Activated CD4-positive, CD25-positive, alpha-beta regulatory T cell treated with anti-CD3 and anti-CD28 coated beads, Interleukin-2, amount 50 U/mL, for 24 hours (primary cell): Measurements from ENCODE around the gene PPARD.

Experiments used
- ATAC-seq, 2 donors: fragments of 150-1000 bp; cut with Tn5 transposase; one replicate each; pipeline ENCODE4 v1.10.0; 2021; ENCODE audit warnings: mild to moderate bottlenecking in 1 of 2, moderate library complexity in 1 of 2

PPARD gene

DNA sequence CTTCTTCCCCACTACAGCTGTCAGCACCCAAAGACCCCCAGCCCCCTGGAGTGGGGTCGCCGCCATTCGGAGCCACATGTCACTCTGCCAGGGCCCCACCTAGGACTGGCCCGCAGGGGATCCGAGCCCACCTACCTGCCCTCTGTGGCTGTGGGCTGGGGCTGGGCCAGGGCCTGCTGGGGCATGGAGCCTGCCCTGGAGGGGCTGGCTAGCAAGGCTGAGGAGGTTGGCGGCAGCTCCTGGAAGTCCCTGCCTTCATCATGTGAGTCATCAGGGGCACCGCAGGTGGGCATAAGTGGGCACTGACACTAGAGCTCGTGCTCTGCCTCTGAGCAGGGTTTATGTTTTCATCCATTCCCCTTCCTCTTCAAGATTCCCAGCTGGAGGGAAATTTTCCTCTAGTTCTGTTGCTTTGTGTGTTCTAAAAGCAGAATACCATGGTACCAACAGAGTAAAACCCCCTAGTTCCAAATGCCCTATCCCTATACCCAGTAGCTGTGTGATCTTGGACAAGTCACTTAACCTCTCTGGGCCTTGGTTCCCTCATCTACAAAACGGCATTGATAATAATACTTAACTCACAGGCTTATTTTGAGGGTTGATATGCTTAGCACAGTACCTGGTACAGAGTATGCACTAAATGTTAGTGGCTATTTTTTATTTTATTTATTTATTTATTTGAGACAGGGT is 101.1 kb downstream of the PPARD start:
- ATAC-seq, result no peak

DNA sequence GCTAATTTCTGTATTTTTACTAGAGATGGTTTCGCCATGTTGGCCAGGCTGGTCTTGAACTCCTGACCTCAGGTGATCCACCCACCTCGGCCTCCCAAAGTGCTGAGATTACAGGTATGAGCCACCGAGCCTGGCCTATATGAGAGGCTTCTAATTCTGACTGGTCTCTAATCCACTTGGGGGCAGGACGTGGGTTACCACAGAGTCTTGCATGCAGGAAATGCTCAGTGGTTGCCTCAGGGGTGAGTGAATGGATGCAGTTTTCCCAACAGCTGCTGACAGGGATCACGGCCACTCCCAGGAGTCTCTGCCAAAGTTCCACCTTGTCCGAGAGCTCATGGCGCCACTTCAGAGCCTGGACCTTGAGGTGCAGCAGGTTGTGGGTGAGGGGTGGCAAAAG is 103.3 kb downstream of the PPARD start:
- no peak for ATAC-seq

DNA sequence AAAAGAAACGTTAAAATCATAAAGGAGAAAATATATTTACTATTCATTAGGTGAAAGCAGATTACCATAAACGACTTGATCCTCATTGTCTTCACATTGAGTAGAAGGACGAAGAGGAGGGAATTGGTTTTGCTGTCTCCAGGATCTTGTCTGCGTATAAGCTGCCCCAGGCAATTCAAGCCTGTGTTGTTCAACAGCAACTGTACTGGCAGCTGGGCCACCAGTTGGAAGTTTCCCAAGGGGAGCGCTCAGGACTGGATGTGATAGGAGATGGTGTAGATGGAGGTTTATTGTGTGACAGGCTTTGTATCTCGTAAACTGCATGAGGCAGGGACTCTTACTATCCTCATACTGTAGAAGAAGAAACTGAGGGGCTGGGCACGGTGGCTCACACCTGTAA is 105.8 kb downstream of the PPARD start:
- ATAC-seq, result no peak

DNA sequence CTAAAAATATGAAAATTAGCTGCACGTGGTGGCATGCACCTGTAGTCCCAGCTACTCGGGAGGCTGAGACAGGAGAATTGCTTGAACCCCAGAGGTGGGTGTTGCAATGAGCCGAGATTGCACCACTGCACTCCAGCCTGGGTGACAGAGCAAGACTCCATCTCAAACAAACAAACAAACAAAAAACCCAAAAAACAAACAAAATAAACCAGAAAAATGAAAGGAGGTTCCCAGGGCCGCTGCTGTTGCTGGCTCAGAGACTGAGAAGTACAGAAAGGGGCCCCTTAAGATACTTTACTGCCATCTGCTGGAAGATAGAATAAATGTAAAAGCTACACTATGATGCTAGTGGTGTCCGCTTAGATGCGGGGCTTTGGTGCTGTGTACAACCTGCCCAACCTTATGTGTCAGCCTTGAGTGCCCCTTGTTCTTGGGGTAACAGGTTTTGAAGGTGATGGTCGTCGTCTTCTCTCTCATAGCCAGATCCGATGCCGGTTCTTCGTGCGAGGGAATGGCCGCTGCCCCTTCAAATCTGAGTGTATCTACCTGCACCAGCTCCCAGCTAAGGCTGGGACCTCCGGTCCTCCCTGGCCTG is 107.0 kb downstream of the PPARD start:
- peak; percentile 58 to 69 for ATAC-seq

DNA sequence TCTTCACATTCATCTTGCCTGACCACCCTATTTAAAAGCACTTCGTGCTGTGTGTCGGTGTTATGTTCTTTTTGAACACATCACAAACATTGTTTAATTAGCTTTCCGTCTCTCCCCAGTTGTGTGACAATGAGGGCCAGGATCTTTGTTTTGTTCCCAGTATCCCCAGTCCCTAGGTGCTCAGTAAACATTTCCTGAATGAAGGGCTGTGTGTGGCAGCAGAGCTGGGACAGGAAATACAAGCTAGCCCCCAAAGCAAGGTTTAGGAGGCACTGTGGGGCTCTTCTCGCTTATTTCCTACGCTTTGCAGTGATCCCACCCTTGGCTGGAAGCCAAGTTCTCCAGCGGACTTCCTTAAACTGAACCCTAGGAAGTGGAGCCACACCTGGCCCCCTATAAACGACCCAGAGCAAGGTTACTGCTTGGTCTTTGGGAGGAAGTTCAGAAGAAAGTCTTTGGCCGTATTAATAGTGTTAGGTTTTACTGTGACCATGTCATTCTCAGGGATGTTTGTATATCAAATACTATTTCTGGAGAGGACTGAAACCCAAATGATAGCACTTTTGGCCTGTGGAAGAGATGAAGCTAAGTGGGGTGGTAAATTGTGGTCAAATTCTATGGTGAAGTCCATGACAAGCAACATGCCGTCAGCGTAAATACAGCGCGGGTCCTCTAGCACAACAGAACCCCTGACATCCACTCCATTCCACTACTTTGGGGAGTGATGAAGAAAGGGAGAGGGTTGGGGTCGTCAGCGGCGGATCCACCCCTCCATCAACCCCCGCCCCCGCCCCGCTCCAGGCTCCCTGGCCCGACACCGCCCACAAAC is 109.2 kb downstream of the PPARD start:
- no peak for ATAC-seq

DNA sequence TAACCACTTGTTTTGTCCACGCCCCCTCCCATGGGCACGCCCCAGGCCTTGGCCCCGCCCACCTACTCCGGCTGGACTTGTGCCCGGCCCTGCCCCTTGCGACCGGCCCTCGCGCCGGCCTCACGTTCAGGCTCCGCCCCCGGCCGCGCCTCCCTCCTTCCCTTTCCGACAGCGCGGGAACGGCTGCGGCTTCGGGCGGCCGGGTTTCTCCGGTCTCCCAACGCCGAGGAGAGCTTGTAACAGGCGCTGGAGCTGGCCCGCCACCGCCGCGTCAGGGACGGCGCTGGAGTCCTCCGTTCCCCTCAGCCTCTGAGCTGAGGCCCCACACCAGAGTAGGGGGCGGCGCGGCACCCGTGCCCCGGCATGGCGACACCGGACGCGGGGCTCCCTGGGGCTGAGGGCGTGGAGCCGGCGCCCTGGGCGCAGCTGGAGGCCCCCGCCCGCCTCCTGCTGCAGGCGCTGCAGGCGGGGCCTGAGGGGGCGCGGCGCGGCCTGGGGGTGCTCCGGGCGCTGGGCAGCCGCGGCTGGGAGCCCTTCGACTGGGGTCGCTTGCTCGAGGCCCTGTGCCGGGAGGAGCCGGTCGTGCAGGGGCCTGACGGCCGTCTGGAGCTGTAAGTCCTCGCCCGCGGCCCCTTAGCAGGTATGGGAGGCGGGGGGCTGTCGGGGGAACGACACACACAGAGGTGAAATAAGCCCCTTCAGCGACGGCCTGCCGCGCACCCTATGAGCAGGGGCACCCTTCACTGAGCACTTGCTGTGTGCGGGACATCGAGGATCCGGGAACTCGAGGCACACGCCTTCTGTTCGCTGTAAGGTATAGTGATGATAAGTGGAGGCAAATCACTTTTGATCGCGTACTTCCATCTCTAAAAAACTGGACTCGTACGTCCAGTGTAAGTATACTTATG is 110.1 kb downstream of the PPARD start, which contains the start of gene FANCE:
Gene FANCE (plus strand): TSS at position 156 of the 908 bp plus-strand sequence. CDS start 208 bp downstream, at position 364.
- peak; percentile 78 to 84 for ATAC-seq

DNA sequence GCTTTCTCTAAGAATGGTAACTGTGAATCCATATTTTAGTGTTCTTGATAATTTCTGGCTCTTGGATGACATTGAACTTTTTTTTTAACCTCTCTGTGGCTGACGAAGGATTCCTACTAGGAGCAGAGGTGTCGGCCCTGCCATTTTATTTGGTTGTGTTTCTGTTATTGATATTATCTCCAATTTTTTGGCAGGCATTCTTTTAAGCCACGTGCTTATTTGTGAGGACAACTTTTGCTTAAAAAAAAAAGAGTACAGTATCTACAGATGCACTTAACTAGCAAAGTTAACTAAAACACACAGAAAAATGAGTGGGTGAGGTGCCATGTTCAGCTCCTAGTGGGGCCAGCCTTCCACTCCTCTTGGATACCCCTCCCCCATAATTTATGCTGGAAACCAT is 110.9 kb downstream of the PPARD start:
- ATAC-seq, result no peak

DNA sequence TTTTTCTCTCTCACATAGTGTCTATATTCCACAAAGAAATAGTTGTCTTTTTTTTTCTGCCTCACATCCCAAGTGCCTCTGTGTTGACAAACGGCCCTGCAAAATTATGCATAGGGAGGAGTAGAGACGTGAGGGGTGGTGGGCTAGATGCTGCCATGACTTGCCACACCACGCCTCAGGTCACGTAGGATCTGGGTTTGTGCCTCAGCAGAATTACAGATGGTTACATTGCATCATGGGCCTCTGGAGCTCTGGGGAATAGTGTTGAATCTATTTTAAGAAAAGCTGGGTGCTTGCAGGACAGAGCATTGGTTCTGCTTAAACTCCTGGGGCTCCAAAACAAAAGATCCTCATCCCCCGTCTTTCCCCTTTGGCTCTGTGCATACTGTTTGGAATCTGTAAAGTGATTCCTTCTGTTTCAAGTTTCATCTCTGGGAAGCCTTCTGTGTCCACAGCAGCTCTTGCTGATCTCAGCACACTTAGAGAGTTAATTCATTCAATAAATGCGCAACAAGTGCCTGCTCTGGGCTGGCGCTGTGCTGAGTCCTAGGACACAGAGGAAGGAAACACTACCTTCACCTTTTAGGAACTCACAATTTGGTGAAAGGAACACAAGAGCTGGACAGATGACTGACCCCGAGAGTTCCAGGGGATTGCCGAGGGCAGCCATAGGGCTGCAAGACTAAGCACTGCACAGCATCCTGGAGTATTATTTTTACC is 112.2 kb downstream of the PPARD start:
- ATAC-seq, result no peak

DNA sequence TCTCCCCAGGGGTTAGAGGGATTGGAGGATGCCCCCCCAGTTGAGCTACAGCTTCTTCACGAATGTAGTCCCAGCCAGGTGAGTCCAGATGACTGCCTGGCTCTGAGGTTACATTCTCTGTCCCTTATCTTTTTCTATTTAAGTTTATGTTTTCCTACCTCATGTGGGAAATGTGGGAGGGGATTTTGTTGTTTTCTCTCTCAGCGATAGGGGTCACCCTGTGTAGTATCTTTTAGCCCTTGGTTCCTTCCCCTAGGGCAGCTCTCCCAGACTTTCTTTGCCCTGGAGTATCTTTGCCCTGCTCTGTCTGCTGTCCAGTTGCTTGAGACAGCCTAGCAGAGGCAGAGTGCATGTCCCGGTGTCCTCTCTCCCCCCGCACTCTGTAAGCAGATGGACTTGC is 115.5 kb downstream of the PPARD start:
- no peak for ATAC-seq

DNA sequence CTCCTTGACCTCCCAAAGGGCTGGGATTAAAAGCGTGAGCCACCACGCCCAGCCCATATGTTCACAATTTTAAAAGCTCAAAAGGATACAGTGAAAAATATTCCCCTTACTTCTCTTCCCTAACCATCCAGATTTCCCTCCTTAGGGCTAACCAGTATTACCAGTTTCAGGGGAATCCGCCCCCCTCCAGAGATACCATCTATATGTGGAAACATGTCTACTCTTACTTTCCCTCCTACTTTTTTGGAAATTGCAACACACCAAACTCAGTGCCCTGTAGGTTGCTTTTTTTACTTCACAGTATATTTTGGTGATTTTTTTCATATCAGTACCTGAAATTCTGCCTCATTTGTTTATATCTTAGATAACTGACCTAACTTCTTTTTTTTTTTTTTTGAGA is 118.9 kb downstream of the PPARD start:
- no peak for ATAC-seq

DNA sequence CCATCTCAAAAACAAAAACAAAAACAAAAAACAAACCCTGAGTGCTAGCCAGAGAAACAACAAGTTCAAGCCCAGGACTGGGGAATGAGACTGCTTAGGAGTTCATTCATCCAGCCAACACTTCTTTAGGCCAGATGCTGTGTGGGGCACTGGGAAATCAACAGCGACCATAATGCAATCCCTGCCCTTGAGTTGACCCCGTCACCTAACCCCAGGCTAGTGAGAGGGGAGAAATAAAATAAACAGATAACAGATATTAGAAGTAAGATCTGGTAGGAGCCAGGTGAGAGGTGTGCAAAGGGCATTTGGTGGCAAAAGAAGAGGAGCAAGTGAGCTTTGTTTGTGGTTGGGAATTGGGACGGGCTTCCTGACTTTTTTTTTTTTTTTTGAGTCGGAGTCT is 120.9 kb downstream of the PPARD start:
- no peak for ATAC-seq

DNA sequence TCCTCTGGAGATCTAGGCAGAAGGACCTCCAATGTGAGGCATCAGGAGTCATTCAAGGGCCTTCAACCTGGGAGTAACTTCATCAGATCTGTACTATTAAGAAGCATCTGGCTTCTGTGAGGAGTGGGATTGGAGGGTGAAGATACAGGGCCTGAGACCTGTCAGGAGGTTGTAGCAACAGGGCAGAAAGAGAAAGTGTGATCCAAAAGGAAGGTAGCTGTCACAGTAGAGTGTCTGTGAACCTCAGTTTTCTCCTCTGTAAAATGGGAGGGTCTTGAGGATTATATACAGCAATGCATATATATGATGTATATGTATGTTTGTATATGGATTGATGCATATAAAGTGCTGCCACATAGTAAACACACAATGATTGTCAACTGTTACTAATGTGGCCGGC is 123.3 kb downstream of the PPARD start:
- no peak for ATAC-seq

DNA sequence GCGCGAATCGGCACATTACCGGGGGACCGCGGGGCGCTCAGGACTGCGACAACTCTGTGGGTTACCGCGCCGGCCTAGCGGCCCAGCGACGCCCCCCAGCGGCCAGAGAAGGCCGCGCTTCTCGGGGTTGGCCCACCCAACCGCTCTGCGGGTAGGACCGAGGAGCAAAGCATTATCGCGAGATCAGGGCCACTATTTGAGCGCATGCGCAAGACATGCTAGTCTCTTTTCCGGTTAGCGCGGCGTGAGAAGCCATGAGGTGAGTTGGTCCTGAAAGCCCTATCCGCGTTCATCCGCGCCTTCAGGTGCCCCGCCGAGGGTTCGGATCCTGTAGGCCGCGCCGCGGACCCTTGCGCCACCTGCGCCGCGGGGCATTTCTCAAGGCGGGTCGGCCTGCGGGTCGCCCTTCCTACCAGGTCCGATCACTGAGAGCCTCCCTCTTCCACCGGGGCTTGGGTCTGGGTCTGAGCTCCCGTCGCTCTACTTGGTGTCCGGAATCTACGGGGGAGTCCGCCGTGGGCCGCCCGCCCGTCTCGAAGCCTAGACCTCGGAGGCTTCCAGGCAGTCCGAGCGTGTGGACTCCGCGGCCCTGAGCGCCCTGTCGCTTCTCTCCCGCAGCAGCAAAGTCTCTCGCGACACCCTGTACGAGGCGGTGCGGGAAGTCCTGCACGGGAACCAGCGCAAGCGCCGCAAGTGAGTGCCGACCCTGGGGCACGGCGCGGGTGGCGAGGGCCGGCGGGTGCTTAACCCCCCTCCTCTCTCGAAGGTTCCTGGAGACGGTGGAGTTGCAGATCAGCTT is 126.0 kb downstream of the PPARD start, which contains the start of gene RPL10A:
Gene RPL10A (plus strand): TSS at position 221 of the 799 bp plus-strand sequence. CDS start 34 bp downstream, at position 255.
- ATAC-seq, result peak; percentile 90 to 91

DNA sequence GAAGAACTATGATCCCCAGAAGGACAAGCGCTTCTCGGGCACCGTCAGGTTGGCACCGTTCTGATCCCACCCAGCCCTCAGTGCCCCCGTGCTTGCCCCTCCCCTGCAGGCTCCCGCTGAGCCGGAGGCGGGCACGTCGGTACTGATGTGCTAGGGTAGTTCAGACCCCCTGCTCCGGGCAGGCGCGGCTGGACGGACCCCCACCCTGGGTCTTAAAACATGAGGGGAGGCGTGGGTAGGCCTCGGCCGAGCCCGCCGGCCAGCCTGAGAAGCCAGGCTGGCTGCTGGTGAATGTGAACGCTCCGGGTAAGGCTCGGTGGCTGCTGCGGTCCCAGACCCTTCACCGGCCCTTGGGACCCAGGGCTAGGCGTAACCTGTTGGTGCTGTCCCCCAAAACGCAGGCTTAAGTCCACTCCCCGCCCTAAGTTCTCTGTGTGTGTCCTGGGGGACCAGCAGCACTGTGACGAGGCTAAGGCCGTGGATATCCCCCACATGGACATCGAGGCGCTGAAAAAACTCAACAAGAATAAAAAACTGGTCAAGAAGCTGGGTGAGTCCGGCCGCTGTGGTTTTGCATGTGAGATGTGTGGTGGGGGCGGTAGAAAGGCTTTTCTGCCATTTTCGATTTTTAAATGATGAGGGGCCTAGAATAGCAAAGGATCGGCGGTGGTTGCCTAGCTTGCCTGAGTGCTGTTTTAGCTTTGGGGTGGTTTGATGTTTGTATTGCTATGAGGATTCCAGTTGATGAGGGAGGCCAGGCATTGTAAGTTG is 126.8 kb downstream of the PPARD start:
- peak; percentile 2 to 3 for ATAC-seq

DNA sequence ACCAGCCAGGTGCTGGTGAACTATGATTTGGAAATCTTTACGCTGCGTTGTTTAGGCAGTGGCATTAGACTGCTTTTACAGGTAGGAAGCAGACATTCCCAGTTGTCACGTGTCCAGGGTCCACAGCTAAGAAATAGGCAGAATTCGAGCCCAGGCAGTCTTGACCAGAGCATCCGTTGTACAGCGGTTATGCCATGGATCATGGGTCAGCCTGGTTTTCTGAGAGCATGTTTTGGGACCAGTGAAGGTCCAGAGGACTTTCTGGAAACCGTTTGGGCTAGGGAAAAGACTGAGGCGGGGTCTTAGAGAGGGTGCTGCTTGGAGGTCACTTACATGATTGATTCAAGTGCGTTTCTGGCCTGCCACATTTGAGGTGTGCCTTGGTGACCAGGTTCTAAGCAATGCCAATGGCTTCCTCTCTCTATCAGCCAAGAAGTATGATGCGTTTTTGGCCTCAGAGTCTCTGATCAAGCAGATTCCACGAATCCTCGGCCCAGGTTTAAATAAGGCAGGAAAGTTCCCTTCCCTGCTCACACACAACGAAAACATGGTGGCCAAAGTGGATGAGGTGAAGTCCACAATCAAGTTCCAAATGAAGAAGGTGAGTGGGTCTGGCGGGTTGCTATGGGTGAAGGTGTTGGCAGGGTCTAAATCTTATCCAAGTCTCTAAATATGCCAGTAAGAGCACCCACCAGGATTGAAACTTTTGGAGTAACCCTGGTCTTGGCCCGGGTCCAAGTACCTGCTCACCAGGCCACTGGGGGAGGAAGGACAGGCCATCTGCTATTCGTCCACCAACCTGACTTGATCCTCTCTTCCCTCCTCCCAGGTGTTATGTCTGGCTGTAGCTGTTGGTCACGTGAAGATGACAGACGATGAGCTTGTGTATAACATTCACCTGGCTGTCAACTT is 127.6 kb downstream of the PPARD start:
- ATAC-seq, result no peak

DNA sequence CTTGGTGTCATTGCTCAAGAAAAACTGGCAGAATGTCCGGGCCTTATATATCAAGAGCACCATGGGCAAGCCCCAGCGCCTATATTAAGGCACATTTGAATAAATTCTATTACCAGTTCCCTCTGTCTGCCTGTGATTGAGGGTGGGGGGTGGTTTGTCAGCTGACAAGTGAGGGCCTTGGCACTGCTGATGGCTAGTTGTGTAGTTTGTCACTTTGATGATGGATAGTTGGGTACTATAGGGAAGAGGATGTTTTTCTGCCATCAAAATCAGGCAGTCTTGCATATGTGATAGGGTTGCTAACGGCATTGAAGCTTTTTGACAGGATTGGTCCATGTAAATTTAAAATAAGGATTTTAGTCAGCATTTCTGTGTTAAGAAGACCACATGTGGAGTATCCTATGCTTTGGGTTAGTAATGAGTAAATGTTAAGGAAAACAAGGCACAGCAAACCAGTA is 128.3 kb downstream of the PPARD start:
- no peak for ATAC-seq

DNA sequence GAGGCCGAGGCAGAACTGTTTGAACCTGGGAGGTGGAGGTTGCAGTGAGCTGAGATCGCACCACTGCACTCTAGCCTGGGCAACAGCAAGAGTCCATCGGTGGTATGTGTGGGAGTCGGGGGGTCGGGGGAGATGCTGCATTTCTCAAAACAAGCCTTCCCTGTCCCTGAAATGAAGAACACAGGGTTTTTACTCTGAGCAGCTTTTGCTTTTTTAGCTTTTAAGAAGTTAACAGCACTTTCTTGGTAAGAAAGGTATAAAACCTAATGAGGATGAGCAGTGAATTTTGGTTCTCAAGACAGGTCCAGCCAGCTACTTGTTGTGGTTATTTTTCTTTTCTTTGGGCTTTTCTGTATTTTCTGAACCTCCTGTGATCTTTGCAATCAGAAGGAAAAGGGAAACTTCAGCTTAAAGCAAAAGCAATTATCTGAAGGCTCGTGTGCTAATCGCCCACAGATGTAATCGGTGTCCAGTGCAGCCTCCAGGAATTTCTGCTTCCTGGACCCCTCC is 129.5 kb downstream of the PPARD start:
- ATAC-seq, result no peak

DNA sequence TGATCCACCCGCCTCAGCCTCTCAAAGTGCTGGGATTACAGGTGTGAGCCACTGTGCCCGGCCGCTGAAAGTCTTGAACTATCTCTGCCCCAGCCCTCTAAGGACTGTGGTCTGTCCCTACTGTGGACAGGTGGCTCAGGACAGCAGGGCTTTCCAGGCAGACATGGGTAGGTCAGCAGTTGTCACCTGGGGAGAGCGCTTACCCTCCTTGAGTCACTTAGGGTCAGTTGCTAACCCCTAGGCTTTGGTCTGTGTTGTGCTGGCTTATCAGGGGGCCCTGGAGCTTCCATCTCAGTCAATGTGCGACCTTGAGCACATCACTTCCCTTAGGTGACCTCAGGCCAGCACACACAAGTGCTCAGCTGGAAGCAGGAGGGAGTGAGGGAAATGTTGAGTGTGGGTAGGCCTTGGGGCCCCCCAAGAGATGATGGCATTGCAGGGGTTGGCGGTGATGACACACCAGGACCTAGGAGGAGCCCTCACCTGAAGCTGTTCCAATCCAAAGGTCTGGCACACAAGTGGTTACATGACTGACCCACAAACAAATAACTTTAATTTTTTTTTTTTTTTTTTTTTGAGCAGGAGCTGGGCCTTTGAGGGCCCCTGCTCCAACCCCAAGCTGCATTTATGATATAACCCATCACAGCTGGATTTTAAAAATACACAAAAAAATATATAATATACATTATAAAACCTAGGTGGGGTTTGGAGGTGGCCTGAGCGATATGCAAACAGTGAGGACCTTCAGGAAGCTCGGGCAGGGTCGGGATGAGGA is 130.9 kb downstream of the PPARD start:
- no peak for ATAC-seq
